ENCODE measurements around the gene KIF26A. TPM values are rescaled to one million over a fixed set of nuclear protein-coding genes. Genes with fewer than 3 reads are reported as not detected.
"Not testable (repeated sequence)": the region's sequence is repeated elsewhere in the genome, so short reads cannot be mapped to it uniquely, and the experiment has no call there.

KIF26A gene
- total RNA-seq, 2 donors from 2014 or later, result 5.7 to 5.8 TPM

DNA sequence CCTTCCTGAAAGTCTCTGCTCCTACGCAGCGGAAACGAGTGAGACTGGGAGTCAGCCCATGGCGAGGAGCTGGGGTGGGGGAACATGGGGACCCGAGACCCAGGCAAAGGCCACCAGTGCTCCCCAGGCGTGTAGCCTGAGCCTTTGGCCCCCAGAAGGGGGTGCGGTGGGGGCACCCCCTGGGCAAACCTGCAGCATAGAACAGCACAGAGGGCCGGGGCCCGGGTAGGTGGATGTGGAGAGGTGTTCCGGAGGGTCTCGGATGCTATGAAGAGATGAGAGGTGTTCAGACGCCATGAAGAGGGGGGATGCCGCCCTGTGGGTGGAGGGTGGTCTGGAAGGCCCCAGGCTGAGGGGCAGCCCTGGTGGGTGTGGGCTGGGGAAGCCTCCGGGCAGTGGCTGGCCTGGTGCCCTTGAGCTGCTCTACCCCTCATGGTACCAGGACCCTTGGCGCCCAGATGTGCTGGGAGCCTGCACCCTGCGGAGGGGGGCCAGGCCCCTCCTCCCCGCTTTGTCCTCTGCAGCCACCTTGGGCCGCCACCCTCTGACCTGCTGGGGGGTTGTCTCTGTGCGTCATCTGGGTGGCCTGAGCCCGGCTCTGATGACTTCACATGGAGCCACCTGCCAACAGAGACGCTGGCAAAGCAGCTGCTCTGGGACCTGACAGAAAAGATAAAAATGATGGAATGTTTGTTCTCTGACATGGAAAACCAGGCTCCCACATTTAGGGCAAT is 83.4 kb downstream of the KIF26A start:
- DNase-seq, result peak; percentile 4 to 21
- intact Hi-C loops (cut with DNase I, micrococcal nuclease), result no loop called here
- ATAC-seq, result no peak

DNA sequence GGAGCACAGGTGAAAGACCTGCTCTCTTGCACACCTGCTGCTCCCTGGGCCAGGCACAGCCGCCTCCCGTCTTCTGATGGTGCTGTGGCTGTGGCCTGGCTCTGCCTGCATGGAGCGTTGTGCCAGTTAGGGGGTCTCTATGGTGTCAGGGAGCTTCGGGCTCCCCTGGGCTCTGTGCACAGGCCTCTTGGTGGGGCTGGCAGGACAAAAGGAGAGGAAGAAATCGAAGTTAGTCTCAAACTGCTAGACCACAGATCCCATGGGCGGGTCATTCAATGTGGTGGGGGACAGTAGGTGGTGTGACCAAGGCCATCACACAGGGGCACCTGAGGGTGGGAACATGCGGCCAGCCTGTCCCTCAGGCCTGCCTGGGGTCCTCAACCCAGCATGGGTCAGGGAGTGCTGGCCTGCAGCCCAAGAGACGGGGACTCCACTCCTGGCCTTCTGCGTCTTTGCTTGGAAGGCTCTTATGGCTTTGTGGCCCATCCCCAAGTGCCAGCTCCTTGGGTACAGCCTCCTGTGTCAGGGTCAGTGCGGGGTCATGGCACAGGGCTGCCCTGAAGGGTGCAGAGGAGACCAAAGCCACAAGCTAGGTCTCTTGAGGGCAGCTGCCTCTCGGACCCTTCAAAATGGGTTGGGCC is 84.1 kb downstream of the KIF26A start:
- peak; percentile 4 to 23 for DNase-seq
- intact Hi-C loops (cut with DNase I, micrococcal nuclease), result no loop called here
- ATAC-seq, result no peak

DNA sequence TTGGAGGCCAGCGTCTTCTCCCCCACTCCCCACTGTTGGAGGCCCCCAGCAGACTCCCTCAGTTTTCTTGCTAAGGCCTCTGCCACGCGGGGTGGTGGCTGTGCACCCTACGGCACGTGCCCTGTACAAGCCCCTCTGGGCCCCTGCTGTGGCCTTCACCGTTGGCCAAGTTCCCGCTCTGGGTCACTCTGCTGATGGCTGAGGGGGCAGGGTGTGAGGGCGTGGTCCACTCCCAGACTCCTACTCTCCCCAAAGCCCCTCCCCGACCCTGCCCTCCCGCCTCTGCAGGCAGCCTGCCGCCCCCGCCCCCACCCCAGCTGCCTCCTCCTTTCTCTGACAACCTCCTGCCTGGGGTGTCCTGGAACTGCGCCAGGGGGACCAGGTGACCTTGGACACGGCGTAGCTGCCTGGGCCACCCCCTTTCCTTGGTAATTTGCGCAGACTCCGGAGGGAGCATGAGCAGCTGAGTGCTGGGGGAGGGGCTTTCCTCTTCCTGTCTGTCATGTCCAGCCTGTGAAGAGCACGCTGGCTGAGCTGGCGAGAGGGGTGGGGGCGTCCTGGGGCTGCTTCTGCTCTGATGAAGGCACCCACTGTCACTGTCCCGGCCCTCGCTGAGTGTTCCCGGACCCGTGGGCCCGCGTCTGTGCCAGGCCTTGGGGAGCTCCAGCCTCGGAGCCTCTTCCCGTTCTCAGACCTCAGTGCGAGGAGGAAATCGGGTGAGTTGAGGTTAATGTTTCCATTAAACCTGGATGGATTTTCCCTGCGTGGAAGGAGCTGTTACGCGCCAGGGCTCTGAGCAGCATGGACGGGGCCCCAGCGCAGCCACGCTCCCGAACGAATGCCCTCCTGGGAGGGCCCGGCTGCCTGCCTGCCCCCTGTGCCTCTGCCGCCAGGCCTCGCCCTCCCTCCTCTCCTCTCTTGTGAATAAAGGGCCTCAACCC is 85.0 kb downstream of the KIF26A start:
- ATAC-seq (peak; percentile 55), DNase-seq (peak; percentile 66 to 78)
- intact Hi-C loops (cut with DNase I, micrococcal nuclease), result no loop called here

DNA sequence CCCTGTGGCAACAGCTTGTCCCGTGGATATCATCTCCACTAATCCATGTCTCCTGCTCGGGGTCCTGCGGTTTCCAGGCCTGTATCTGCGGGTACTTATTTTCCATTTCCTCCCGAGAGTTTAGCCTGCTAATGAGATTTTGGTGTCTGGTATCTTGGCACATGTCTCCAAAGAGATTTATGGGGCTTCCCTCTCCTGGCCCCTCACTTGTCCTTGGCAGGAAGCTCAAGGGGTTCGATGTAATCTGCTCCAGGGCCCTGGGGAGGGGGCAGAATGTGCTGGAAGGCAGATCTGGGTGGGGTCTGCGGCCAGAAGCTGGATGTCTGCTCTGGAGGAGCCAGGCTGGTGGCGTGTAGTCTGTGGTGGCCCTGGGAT is 85.7 kb downstream of the KIF26A start:
- no peak for ATAC-seq
- no peak for DNase-seq
- intact Hi-C loops (cut with DNase I, micrococcal nuclease), result no loop called here

DNA sequence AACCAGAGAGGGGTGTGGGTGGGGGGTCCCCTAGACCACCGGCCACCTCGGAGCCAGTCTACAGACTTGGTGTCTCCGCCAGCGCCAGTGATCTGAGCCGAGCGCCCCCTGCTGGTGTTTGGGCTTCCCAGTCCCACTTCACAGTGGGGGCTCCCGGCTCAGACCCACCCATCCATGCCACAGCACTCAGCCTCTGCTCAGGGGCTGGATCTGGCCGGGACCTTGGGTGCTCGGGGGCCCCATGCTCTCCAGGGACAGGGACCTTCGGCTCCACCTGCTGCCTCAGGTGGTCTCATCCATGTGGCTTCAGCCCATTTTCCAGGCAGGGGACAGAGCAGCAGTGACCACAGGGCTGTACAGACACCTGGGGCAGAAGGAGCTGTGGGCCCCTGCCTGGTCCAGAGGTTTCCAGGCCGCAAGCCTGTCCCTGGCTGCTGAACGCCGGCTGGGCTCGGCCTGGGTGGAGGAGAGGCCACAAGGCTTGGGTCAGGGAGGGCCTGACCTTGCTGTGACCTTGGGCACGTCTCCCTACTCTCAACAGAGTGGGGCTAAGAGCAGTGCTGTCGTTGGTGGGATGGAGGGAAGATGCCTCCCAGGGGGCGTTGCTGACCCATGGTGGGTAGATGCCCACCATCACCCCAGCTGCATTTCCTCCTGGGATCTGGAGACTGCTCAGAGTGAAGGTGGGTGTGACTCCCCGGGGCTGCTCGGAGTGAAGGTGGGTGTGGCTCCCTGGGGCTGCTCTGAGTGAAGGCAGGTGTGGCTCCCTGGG is 86.3 kb downstream of the KIF26A start:
- intact Hi-C loops (cut with DNase I, micrococcal nuclease), result no loop called here
- ATAC-seq (peak; percentile 54), DNase-seq (peak; percentile 55 to 76)

DNA sequence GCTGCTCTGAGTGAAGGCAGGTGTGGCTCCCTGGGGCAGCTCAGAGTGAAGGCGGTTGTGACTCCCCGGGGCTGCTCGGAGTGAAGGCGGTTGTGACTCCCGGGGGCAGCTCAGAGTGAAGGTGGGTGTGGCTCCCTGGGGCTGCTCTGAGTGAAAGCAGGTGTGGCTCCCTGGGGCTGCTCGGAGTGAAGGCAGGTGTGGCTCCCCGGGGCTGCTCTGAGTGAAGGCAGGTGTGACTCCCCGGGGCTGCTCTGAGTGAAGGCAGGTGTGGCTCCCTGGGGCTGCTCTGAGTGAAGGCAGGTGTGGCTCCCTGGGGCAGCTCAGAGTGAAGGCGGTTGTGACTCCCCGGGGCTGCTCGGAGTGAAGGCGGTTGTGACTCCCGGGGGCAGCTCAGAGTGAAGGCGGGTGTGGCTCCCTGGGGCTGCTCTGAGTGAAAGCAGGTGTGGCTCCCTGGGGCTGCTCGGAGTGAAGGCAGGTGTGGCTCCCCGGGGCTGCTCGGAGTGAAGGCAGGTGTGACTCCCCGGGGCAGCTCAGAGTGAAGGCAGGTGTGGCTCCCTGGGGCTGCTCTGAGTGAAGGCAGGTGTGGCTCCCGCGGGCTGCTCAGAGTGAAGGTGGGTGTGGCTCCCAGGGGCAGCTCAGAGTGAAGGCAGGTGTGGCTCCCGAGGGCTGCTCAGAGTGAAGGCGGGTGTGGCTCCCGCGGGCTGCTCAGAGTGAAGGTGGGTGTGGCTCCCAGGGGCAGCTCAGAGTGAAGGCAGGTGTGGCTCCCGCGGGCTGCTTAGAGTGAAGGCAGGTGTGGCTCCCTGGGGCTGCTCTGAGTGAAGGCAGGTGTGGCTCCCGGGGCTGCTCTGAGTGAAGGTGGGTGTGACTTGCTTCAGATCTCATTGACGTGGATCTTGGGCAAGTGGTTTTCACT is 87.1 kb downstream of the KIF26A start:
- peak; percentile 35 for ATAC-seq
- DNase-seq, result peak; percentile 79 to 89
- intact Hi-C loops (cut with DNase I, micrococcal nuclease), result not testable (repeated sequence)

DNA sequence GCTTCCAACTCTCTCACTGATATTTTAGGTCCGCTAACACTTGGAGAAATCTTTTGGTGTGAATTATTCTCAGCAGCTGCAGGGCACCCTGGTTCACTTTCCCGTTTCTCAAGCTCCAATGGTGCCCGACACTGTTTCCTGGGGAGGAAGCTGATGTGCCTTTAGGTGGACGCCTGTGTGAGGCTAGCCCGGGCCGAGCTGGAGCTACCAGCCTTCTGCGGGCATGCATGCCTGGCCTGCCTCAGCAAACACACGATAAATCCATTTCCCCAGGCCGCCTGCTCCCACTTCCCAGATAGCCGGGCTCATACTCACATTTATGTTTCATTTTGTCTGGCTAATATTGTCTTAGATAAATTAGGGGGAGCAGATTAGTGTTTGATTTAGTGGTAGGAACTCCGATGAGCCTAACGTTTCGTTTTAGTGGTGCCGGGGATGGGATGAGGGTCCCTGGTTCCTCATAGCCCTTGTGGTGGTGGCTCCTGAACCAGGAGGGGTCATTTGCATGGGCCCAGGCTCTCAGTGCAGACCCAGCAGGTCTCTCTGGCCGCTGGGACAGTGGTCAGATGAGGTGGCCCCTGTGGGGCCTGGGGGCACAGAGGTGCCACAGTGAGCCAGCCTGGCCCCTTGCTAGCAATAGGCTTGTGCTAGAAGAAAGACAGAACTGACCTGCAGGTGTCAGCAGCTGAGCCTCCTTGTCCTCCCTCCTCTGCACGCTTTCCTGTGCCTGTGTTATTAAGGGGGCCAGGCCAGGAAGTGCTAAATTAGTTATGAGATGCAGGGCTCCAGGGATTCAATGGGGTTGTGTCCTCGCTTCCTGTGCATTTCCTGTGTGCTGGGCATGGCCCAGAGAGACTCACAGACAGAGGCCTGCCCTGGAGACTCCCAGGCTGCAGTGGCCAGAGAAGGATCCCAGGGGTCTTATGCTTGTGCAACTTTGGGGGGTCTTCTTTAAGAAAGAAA is 88.3 kb downstream of the KIF26A start:
- intact Hi-C loops (cut with DNase I, micrococcal nuclease), result no loop called here
- no peak for ATAC-seq
- peak; percentile 21 to 25 for DNase-seq

DNA sequence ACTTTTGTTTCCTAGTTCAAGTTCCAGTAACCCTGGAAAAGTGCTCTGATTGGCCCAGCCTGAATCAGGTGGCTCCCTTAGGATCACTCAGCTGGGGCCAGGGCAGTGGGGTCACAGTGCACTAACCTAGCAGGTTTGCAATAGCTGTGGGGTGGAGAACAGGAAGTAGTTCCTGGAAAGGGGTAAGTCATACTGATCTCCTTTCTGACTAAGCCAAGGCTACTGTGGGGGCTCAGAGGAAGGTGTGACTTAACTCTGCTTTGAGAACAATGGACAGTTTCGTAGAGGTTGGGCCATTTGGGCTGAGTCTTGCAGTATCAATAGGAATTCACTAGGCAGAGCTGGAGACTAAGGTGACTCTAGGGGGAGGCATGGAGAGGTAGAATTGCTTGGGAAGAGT is 89.4 kb downstream of the KIF26A start:
- DNase-seq, result peak; percentile 11 to 26
- ATAC-seq, result peak; percentile 15
- intact Hi-C loops (cut with DNase I, micrococcal nuclease), result no loop called here

DNA sequence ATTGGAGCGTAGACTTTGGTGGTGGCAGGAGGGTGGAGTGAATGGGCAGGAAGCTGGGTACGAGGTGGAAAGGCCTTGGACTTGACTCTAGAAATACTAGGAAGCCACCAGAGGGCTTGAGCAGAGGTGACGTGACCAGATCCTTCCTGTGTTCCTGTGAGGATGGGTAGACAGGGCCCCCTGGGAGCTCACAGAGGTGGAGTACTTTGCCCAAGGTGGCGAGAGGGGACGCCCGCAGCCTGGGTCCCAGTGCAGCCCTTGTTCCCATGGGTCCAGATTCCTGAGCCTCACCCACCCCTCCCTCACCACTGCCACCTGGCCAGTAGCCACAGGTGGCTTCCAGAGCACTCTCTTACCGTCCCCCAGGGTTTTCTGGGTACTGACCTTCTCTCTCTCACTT is 89.8 kb downstream of the KIF26A start:
- DNase-seq (peak; percentile 6 to 20), ATAC-seq (no peak)
- intact Hi-C loops (cut with DNase I, micrococcal nuclease), result no loop called here

DNA sequence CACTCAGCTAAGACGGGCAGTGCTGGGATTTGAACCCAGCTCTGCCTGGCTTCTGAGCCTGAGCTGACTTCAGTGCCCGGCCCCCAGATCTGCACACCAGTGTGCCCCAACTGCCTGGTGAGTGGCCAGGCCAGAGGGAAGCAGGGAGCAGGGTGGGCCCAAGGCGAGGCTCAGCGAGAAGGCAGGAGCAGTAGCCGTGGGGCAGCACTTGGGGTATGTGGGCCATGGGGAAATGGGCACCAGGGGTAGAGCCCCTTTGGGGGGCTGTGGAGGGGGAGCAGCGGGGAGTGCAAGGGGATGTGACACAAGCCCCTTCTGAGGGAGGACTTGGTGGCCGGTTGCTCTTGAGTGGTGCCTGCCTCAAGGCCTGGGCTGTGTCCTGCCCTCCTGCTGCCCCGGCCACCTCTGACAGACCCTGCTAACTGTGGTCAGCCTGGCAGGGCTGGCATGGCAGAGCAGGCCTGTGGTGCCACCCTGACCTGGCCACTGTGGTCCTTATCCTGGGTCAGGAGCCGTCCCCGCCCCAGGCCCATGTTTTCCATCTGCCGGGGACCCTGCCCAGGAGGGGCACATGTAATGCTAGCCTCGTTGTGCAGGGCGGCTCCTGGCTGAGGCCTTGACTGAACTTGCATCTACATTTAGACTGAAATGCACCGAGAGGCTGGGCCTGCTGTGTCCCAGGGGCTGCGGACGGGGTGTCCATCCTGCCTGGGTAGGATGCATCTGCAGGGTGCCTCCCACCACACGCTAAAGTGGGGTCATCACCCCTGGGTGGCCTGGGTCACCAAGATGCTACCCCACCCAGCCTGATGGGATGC is 90.5 kb downstream of the KIF26A start:
- intact Hi-C loops (cut with DNase I, micrococcal nuclease), result no loop called here
- DNase-seq (peak in 1 of 2 donors; percentile 16), ATAC-seq (no peak)

DNA sequence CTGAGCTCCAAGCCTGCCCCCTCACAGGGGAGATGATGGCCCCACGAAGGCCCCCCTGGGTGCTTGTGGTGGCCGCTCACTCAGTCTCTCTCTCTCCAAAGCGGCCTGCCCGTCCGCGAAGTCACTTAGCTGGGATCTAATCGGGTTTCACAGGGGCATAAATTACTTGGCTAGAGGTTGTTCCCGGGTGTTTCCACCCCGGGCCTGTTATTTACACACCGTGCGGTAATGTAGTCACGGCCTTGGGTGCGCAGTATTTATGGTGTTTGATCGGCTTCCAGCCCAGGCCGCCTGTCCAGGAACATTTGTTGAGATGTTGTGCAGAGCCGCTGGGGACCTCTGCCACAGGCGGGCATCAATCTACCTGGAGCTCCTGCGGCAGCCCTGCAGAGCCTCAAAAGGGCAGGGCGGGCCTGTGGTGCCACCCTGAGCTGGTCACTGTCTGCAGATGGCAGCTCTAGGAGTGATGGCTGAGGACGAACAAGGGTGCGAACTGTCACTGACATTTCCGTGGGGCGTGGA is 91.2 kb downstream of the KIF26A start:
- ATAC-seq (peak; percentile 77), DNase-seq (peak; percentile 69 to 83)
- intact Hi-C loops (cut with DNase I, micrococcal nuclease), result no loop called here

DNA sequence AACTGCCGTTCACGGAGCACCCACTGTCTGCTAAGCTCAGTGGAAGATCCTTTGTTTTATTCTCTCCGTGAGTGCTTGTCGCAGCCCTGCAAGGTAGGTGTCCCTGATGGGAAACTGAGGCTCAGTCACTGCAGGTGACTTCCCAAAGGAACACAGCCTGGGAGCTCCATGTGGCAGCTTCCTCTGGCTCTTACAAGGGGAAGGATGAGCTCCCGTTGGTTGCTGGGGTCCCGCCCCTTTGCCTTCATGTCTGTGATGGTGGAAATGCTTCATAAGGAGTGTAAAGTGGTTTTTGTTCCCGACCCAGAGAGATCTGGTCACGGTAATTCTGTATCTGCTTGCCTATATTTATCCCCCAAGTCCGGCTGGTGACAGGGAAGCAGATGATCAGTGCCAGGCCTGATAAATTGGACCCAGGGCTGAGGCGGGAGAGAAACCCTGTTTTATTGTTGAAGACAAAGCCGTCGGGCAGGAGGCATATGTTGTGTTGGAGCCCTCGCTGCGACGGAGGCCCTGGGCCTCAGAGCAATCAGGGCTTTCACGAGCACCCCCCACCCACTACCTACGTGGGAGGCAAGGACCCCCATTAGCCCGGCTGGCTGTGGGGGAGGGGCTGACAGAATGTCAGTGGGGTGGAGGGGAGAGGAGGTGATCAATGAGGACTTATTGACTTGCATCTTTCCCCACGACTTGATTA is 91.9 kb downstream of the KIF26A start:
- DNase-seq, result no peak

More for the DNA sequence above, 91.9 kb downstream of the KIF26A start:
- intact Hi-C loops (cut with DNase I, micrococcal nuclease), result no loop called here
- ATAC-seq, result no peak

Measured in left colon (tissue), 2 donors.